Astrocyte (in vitro differentiated cells and primary cell): ENCODE results near the gene SLC25A41. TPM values are rescaled to one million over a fixed set of nuclear protein-coding genes. Genes with fewer than 3 reads are reported as not detected.

ENCODE experiments used
- DNase-seq: peaks from one replicate; pipeline ENCODE4 v3.0.0-alpha.2; 2010; ENCODE audit warnings: low read depth
- FAIRE-seq: peaks from 2 replicates; lab custom pipeline; 2011; peaks lifted over from hg19 to GRCh38; lab: Jason Lieb, UNC
- H2AFZ ChIP-seq: 2 replicates; pipeline ENCODE4 v1.6.0; 2012; ENCODE audit warnings: low read depth, low read length, inconsistent platforms
- H3K27ac ChIP-seq: 2 replicates; pipeline ENCODE4 v1.5.1; 2011; ENCODE audit warnings: low read depth, low read length, inconsistent platforms
- H3K27me3 ChIP-seq: 2 replicates; pipeline ENCODE4 v1.6.0; 2011; ENCODE audit warnings: low read length, inconsistent platforms; ENCODE audit not compliant: insufficient read depth
- H3K36me3 ChIP-seq: 2 replicates; pipeline ENCODE4 v1.5.1; 2011; ENCODE audit warnings: low read length, inconsistent platforms; ENCODE audit not compliant: insufficient read depth
- H3K4me1 ChIP-seq: 2 replicates; pipeline ENCODE4 v1.5.1; 2011; ENCODE audit warnings: low read length, inconsistent platforms; ENCODE audit not compliant: insufficient read depth
- H3K4me2 ChIP-seq: 2 replicates; pipeline ENCODE4 v1.6.0; 2012; ENCODE audit warnings: low read length, inconsistent platforms
- H3K4me3 ChIP-seq: 2 replicates; pipeline ENCODE4 v1.5.1; 2011; ENCODE audit warnings: low read depth, mild to moderate bottlenecking, low read length, inconsistent platforms; ENCODE audit not compliant: insufficient read depth
- H3K79me2 ChIP-seq: 2 replicates; pipeline ENCODE4 v1.6.0; 2012; ENCODE audit warnings: mild to moderate bottlenecking, low read length, inconsistent platforms; ENCODE audit not compliant: insufficient read depth
- H3K9ac ChIP-seq: 2 replicates; pipeline ENCODE4 v1.6.0; 2012; ENCODE audit warnings: mild to moderate bottlenecking, low read length, inconsistent platforms
- H3K9me3 ChIP-seq: 2 replicates; pipeline ENCODE4 v1.5.1; 2012; ENCODE audit warnings: low read depth, mild to moderate bottlenecking, low read length, inconsistent platforms; ENCODE audit not compliant: insufficient read depth
- H4K20me1 ChIP-seq: 2 replicates; pipeline ENCODE4 v1.6.0; 2012; ENCODE audit warnings: low read length, inconsistent platforms; ENCODE audit not compliant: insufficient read depth
- H3K27ac Mint-ChIP-seq: one replicate; pipeline ENCODE4 v1.8.0; 2021; ENCODE audit warnings: mild to moderate bottlenecking, mixed read lengths; ENCODE audit not compliant: unreplicated experiment
- H3K27me3 Mint-ChIP-seq: one replicate; pipeline ENCODE4 v1.8.0; 2021; ENCODE audit warnings: low read depth, mixed read lengths; ENCODE audit not compliant: unreplicated experiment
- H3K36me3 Mint-ChIP-seq: one replicate; pipeline ENCODE4 v1.8.0; 2021; ENCODE audit warnings: low read depth, mixed read lengths; ENCODE audit not compliant: unreplicated experiment
- H3K4me1 Mint-ChIP-seq: one replicate; pipeline ENCODE4 v1.8.0; 2021; ENCODE audit warnings: low read depth, mixed read lengths; ENCODE audit not compliant: unreplicated experiment
- H3K4me3 Mint-ChIP-seq: one replicate; pipeline ENCODE4 v1.8.0; 2021; ENCODE audit warnings: mild to moderate bottlenecking, moderate library complexity, mixed read lengths; ENCODE audit not compliant: unreplicated experiment
- H3K9me3 Mint-ChIP-seq: one replicate; pipeline ENCODE4 v1.8.0; 2021; ENCODE audit warnings: mild to moderate bottlenecking, mixed read lengths; ENCODE audit not compliant: unreplicated experiment
- CTCF ChIP-seq: IDR thresholded peaks from 2 replicates; pipeline ENCODE4 v1.5.1; 2011; ENCODE audit warnings: low read depth, mild to moderate bottlenecking, inconsistent platforms, low read length, moderate library complexity; ENCODE audit not compliant: insufficient read depth
- EZH2 ChIP-seq: IDR thresholded peaks from 2 replicates; pipeline ENCODE4 v1.6.1; 2012; ENCODE audit warnings: mild to moderate bottlenecking, low read length, inconsistent platforms; ENCODE audit not compliant: insufficient read depth
- total RNA-seq: library from RNA; stranded (reverse); gene quantifications from 2 replicates; pipeline ENCODE4 v1.2.1, GENCODE V29; 2021

Gene SLC25A41
- total RNA-seq, 1 donor from 2014 or later: 0.75 TPM

DNA sequence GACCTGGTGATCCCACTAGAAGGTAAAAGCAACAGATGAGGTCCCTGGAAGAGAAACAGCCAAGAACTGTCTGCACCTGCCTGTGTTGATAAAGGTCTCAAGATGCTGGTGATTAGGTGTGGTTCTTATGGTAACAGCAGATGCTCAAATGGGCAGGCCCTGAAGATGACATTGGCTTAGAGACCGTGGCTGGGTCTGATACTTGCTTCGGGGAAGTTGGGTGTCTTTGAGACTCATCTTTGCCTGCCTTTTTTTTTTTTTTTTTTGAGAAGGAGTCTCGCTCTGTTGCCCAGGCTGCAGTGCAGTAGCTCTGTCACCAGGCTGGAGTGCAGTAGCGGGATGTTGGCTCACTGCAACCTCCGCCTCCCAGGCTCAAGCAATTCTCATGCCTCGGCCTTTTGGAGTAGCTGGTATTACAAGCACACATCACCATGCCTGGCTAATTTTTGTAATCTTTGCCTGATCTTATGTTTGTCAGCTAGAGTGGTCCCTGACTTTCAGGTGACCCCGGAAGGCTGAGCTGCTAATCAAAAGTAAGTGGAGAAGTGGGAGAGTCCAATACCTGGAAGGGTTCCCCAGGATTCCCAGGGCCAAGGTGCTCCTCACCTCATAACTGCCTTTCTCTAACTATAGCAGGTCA, 18.1 kb upstream of the SLC25A41 start:
- H3K36me3 Mint-ChIP-seq: peaks cover 25% of the 10 kb centered on the region
- Histone ChIP-seq H2AFZ (no peak overlapping the region), H3K27me3 (no peaks in the 10 kb centered on the region), H3K4me2 (no peak overlapping the region), H3K4me3 (no peak overlapping the region), H4K20me1 (no peaks in the 10 kb centered on the region), H3K27ac (no peak overlapping the region), H3K36me3 (no peaks in the 10 kb centered on the region), H3K4me1 (no peaks in the 10 kb centered on the region), H3K9me3 (peaks cover 8% of the 10 kb centered on the region), H3K79me2 (no peaks in the 10 kb centered on the region), H3K9ac (no peak overlapping the region)
- H3K27me3 Mint-ChIP-seq: no peaks in the 10 kb centered on the region
- no peaks in the 10 kb centered on the region for H3K4me1 Mint-ChIP-seq
- DNase-seq (no peak), FAIRE-seq (no peak)
- no peak for TF ChIP-seq EZH2
- TF ChIP-seq CTCF: no peak
- H3K4me3 Mint-ChIP-seq: no peak overlapping the region
- H3K27ac Mint-ChIP-seq: no peak overlapping the region
- peaks cover 13% of the 10 kb centered on the region for H3K9me3 Mint-ChIP-seq

DNA sequence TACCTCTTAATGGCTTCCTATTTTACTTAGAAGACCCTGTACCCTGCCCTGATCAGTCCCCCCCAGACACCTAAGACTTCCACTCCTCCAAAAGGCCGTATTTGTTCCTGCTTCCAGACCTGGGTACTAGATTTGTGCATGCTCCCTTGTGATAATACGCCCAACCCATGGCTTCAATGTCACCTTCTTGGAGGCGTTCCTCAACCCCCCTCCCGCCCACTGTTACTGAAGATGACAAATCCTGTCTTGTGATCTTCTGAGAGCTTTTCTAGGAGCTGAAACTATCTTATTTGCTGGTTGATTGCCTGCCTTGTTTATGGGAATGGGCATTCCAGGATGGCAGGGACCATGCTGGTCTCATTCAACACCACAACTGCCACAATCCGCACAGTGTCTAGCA, 16.6 kb upstream of the SLC25A41 start:
- Histone ChIP-seq H3K4me1 (no peaks in the 10 kb centered on the region), H3K9ac (no peak overlapping the region), H3K79me2 (no peaks in the 10 kb centered on the region), H3K4me2 (no peak overlapping the region), H3K4me3 (no peak overlapping the region), H3K36me3 (no peaks in the 10 kb centered on the region), H4K20me1 (no peaks in the 10 kb centered on the region), H3K27me3 (no peaks in the 10 kb centered on the region), H3K27ac (no peak overlapping the region), H3K9me3 (peaks cover 8% of the 10 kb centered on the region), H2AFZ (no peak overlapping the region)
- DNase-seq: no peak
- Mint-ChIP-seq H3K4me1 (no peaks in the 10 kb centered on the region), H3K27me3 (no peaks in the 10 kb centered on the region), H3K4me3 (no peak overlapping the region), H3K36me3 (peaks cover 28% of the 10 kb centered on the region), H3K9me3 (peaks cover 10% of the 10 kb centered on the region), H3K27ac (no peak overlapping the region)
- FAIRE-seq: no peak
- no peak for TF ChIP-seq CTCF
- TF ChIP-seq EZH2: no peak

- TF ChIP-seq EZH2: no peak
- TF ChIP-seq CTCF: no peak
- Mint-ChIP-seq H3K27ac (no peak overlapping the region), H3K27me3 (no peaks in the 10 kb centered on the region), H3K36me3 (peaks cover 12% of the 10 kb centered on the region), H3K9me3 (peaks cover 5% of the 10 kb centered on the region), H3K4me3 (no peak overlapping the region), H3K4me1 (no peaks in the 10 kb centered on the region)
- Histone ChIP-seq H3K36me3 (no peaks in the 10 kb centered on the region), H3K27me3 (no peaks in the 10 kb centered on the region), H2AFZ (no peak overlapping the region), H3K9ac (no peak overlapping the region), H3K4me2 (no peak overlapping the region), H3K9me3 (no peaks in the 10 kb centered on the region), H3K4me3 (no peak overlapping the region), H4K20me1 (no peaks in the 10 kb centered on the region), H3K4me1 (no peaks in the 10 kb centered on the region), H3K79me2 (no peaks in the 10 kb centered on the region), H3K27ac (no peak overlapping the region)
- no peak for DNase-seq
- no peak for FAIRE-seq
These were observed 14.5 kb upstream of the SLC25A41 start for GRCh38 chr19:6448045-6448444.
